Measurements from ENCODE around the gene TRAF2.
A peak's percentile ranks its signal among the peaks of the same experiment; 100 is the strongest.

Gene TRAF2

GRCh38 chr9:136964171-136964689, 77.9 kb downstream of the TRAF2 start:
- DNase-seq: no peak
- no peak overlapping the region for H3K27ac Mint-ChIP-seq
- no peak for TF ChIP-seq CTCF (IDR thresholded peaks at IDR 0.05)
- H3K36me3 Mint-ChIP-seq (ENCODE audit: low read depth): no peaks in the 10 kb centered on the region
- peaks cover 21% of the 10 kb centered on the region for H3K4me1 Mint-ChIP-seq
- no peaks in the 10 kb centered on the region for H3K9me3 Mint-ChIP-seq
- peaks cover 15% of the 10 kb centered on the region for H3K27me3 Mint-ChIP-seq (ENCODE audit: low read depth, poor library complexity)
- no peak overlapping the region for H3K4me3 Mint-ChIP-seq

GRCh38 chr9:136964833-136965422, 78.6 kb downstream of the TRAF2 start:
- no peak for DNase-seq

GRCh38 chr9:136965771-136966484, 79.6 kb downstream of the TRAF2 start:
- no peak for TF ChIP-seq CTCF (IDR thresholded peaks at IDR 0.05)
- Mint-ChIP-seq H3K4me3 (peak overlapping the region; percentile 56), H3K27ac (no peak overlapping the region), H3K36me3 (ENCODE audit: low read depth) (no peaks in the 10 kb centered on the region), H3K9me3 (no peaks in the 10 kb centered on the region), H3K27me3 (ENCODE audit: low read depth, poor library complexity) (peaks cover 12% of the 10 kb centered on the region), H3K4me1 (peaks cover 21% of the 10 kb centered on the region)
- DNase-seq: no peak

More at GRCh38 chr9:136964833-136965422, 78.6 kb downstream of the TRAF2 start:
- Mint-ChIP-seq H3K36me3 (ENCODE audit: low read depth) (no peaks in the 10 kb centered on the region), H3K27me3 (ENCODE audit: low read depth, poor library complexity) (peaks cover 15% of the 10 kb centered on the region), H3K4me3 (no peak overlapping the region), H3K9me3 (no peaks in the 10 kb centered on the region), H3K27ac (no peak overlapping the region), H3K4me1 (peaks cover 21% of the 10 kb centered on the region)
- TF ChIP-seq CTCF (IDR thresholded peaks at IDR 0.05): no peak

GRCh38 chr9:136968333-136969127, 82.2 kb downstream of the TRAF2 start:
- peaks cover 12% of the 10 kb centered on the region for H3K27me3 Mint-ChIP-seq (ENCODE audit: low read depth, poor library complexity)
- TF ChIP-seq CTCF (IDR thresholded peaks at IDR 0.05): no peak
- no peak overlapping the region for H3K27ac Mint-ChIP-seq
- H3K9me3 Mint-ChIP-seq: no peaks in the 10 kb centered on the region
- H3K36me3 Mint-ChIP-seq (ENCODE audit: low read depth): no peaks in the 10 kb centered on the region
- H3K4me3 Mint-ChIP-seq: no peak overlapping the region
- no peak for DNase-seq
- peaks cover 16% of the 10 kb centered on the region for H3K4me1 Mint-ChIP-seq

- TF ChIP-seq CTCF (IDR thresholded peaks at IDR 0.05): no peak
- no peaks in the 10 kb centered on the region for H3K36me3 Mint-ChIP-seq (ENCODE audit: low read depth)
- no peaks in the 10 kb centered on the region for H3K9me3 Mint-ChIP-seq
- H3K4me3 Mint-ChIP-seq: no peak overlapping the region
- peaks cover 17% of the 10 kb centered on the region for H3K27me3 Mint-ChIP-seq (ENCODE audit: low read depth, poor library complexity)
- no peak for DNase-seq
- H3K27ac Mint-ChIP-seq: no peak overlapping the region
- H3K4me1 Mint-ChIP-seq: peaks cover 16% of the 10 kb centered on the region
These were observed 82.8 kb downstream of the TRAF2 start for GRCh38 chr9:136969150-136969549.

Measured in nephron progenitor cell (in vitro differentiated cells).